GM19193 (cell line): Measurements from ENCODE around the gene DAPK1.

Experiments
- POLR2A ChIP-seq: IDR thresholded peaks from 4 replicates; pipeline ENCODE4 v1.6.1; 2011; ENCODE audit not compliant: insufficient read depth, insufficient read length; ENCODE audit errors: extremely low read depth

DAPK1 gene

DNA sequence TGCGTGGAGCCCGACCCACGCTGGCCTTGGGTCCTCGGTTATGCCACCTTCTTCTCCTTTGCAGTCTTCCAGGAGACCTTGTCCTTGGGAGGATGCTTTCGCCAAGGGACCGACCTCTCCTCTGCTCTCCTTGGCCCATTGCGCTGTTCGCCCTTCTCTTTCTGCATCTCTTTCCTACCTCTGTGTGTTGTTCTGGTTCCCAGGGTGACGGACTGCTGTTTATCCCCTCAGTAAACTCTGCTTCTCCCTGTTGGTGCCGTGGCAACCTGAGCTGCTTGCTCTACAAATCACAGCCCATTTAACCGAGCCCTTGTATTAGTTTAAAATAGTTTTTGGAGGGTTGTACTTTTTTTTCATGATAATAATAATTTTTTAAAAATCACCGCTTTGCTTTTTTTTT, 97.9 kb downstream of the DAPK1 start:
- no peak for TF ChIP-seq POLR2A

GRCh38 chr9:87596862-87597261, 99.2 kb downstream of the DAPK1 start:
- TF ChIP-seq POLR2A: no peak

GRCh38 chr9:87597710-87598443, 100.2 kb downstream of the DAPK1 start:
- TF ChIP-seq POLR2A: no peak

- no peak for TF ChIP-seq POLR2A
Observed at GRCh38 chr9:87599901-87600610, 102.4 kb downstream of the DAPK1 start.

DNA sequence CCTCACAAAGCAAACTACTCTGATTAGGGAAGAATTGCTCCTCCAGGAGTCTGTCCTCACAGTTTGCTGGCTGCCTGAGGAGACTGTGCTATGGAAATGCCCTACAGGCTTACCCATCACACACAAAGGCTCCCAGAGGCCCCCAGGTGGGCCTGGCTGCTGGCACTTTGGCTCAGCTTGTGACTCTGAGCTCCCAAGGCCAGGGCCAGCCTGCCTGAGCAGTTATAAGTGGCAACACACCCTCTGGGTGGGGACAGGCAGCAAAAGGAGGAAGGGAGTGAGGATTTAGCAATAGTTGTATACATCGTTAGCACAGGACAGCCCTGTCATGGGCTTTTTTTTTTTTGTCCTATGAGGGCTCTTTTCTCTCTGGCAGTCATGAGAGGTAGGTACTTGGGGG, 103.5 kb downstream of the DAPK1 start:
- no peak for TF ChIP-seq POLR2A

- no peak for TF ChIP-seq POLR2A
Observed at GRCh38 chr9:87601595-87601994, 103.9 kb downstream of the DAPK1 start.

DNA sequence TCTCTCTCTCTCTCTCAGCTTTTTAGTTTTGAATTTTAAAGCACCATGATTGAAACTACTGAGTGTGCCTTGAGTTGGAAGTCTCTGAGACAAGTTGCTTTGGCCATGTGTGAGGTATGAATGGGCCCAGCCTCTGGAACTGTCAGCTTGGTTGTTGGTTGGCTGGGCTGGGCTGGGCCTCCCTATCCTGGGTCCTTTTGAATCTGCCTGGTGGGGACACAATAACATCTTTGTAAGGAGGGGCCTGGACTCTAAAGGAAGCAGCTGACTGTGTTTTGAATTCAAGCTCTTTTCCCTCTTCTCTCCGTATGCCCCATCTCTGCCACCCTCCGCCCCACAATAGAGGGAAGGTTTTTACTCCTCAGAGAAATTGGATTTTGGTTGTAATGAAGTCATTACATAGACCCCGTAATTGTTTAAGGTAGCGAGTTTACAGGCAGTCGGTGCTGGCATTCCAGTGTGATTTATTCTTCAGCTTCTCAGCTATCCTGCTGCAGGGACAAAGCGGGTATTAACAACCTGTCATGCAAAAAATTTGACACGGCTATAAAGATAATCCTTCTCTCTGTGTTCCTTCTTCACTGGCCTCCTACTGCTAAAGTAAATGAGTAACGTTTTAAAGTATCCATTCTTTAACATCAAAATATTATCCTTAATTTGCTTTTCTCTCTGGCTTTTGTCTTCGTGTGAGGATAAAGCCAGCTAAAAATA, 105.4 kb downstream of the DAPK1 start:
- TF ChIP-seq POLR2A: no peak

DNA sequence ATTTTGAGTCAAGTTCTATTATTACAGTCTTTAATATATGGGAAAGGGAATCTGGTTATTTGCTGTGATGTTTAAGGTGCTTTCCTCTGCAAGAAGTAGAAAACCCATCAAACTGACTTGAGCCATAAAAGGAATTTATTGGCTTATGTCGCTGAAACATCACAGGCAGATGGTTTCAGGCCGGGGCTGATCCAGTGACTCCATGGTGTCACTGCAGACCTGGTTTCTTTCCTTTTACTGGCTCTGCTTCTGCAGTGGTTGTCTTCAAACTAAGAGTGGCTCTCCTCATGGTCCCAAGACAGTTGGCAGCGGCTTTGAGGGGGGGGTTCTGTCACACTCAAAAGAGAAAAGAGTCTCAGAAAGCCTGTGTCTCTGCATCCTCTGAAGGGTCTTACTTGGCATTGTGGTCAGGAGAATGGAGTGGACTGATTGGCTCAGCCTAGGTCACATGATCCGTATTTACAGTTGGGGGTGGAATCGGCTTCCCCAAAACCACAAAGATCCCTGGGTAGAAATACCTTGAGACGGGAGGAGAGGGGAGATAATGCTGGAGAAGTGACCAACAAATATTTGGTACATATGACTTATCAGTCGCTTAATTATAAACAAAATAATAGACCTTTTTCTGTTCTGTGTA, 106.3 kb downstream of the DAPK1 start:
- no peak for TF ChIP-seq POLR2A

DNA sequence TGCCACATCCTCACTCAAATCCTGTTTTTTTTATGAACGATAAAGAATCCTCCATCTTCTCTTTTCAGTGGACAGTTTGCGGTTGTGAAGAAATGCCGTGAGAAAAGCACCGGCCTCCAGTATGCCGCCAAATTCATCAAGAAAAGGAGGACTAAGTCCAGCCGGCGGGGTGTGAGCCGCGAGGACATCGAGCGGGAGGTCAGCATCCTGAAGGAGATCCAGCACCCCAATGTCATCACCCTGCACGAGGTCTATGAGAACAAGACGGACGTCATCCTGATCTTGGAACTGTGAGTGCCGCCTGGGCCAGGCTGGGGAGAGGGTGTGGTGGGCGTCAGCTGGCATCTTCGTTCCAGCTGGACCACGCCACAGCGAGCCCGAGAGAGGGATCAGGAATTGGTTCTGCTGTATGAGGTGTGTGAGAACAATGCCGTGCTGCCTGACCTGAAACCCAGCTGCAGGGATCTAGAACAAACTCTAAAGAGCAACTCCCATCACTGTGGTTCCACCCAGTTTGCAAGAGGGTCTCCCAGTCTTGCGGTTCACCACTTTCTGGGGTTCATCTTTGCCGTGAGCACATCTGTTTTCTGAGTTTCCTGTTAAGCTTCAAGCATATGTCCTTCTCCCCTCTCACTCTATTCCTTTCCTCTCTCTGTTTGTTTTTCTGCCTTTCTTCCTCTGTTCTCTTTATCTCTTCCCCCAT, 107.4 kb downstream of the DAPK1 start:
- no peak for TF ChIP-seq POLR2A

DNA sequence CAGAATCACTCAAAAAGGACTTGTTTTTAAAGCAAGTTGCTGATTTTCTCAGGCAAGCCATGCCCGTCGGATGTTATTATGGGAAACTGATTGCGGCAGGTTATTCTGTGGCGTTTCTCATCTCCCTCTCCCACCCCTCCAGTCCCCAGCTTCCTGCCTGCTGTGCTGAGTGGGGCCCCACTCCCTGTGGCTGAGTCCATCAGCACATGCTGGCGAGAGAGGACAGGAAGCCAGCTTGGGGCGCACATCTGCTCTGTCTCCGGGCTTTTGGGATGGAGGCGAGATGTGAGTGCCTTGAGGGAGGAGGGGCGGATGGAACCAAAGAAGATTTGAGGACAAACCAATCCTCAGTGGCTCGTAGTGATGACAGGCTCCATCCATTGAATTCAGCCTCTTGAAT, 108.0 kb downstream of the DAPK1 start:
- no peak for TF ChIP-seq POLR2A

DNA sequence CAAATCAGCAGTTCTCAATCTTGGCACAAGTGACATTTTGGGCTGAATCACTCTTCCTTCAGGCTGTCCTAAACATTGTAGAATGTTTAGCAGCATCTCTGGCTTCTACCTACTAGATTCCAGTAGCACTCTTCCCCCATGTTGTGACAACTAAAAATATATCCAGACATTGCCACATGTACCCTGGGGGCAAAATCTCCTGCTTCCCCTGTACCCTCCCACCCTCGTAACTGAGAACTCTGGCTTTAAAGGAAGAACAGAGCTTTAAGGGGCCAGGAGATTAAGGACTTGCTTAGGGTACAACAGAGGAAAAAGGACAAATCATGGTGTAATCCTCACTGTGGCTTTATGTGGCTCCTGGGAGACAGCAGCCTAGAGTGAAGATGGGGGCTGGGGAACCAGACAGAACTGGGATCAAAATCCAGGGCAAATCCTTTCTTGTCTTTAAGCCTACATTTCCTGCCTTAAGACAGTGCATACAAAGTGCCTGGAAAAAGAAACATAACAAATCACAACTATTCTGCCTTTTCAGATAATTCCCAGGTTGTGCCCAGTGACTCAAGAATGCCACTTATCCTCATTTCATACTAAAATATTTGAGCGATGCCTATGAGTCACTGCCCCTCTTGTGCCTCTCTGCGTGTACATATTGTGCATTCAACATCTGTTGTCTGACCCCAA, 109.3 kb downstream of the DAPK1 start:
- no peak for TF ChIP-seq POLR2A

DNA sequence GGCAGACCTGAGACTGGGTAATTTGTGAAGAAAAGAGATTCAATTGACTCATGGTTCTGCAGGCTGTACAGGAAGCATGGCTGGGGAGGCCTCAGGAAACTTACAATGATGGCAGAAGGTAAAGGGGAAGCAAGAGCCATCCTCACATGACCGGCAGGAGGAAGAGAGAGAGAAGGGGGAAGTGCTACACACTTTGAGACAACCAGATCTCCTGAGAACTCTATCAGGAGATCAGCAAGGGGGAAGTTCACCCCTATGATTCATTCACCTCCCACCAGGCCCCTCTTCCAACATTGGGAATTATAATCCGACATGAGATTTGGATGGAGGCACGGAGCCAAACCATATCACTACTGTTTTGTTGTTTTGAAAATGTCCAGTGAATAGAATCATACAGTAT, 110.2 kb downstream of the DAPK1 start:
- no peak for TF ChIP-seq POLR2A

DNA sequence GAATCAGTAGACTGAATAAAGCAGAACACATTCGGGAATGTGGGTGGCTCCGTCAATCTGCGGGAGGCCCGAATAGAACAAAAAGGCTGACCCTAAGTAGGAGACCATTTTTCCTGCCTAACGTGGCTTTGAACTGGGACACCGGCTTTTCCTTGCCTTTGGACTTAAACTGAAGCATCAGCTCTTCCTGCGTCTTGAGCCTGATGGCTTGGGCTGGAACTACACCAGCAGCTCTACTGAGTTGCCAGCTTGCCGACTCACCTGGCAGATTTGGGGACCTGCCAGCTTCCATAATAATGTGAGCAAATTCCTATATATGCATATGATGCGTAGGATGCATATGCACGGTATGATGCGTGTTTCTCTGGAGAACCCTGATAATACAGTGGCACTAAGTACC, 111.3 kb downstream of the DAPK1 start:
- no peak for TF ChIP-seq POLR2A

DNA sequence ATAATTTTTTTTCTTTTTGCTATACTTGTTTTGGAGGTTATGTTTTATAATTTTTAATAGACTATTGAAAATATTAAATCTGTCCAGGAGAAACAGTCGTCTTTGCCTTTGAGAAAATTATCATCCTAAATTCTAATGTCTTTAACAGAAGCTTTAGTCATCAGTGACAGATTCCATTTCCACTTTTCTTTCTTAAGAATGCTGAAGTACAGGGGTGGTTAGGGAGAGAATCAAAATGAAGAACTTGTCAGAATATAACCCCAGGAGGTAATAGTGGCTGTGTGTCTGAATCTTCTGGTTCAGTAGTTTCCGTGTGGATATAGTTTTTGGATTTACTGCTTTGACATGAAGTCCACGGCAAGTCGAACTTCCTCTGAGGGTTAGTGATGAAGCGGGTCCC, 111.8 kb downstream of the DAPK1 start:
- TF ChIP-seq POLR2A: no peak
